HG03354 (cell line): Measurements from ENCODE around the gene MYO3B.

Source experiments
- ATAC-seq: cut with Tn5 transposase; IDR thresholded peaks from one replicate; pipeline ENCODE4 v1.9.1; 2021; ENCODE audit warnings: mild to moderate bottlenecking; ENCODE audit not compliant: unreplicated experiment, poor library complexity, severe bottlenecking

The MYO3B gene, protein sequence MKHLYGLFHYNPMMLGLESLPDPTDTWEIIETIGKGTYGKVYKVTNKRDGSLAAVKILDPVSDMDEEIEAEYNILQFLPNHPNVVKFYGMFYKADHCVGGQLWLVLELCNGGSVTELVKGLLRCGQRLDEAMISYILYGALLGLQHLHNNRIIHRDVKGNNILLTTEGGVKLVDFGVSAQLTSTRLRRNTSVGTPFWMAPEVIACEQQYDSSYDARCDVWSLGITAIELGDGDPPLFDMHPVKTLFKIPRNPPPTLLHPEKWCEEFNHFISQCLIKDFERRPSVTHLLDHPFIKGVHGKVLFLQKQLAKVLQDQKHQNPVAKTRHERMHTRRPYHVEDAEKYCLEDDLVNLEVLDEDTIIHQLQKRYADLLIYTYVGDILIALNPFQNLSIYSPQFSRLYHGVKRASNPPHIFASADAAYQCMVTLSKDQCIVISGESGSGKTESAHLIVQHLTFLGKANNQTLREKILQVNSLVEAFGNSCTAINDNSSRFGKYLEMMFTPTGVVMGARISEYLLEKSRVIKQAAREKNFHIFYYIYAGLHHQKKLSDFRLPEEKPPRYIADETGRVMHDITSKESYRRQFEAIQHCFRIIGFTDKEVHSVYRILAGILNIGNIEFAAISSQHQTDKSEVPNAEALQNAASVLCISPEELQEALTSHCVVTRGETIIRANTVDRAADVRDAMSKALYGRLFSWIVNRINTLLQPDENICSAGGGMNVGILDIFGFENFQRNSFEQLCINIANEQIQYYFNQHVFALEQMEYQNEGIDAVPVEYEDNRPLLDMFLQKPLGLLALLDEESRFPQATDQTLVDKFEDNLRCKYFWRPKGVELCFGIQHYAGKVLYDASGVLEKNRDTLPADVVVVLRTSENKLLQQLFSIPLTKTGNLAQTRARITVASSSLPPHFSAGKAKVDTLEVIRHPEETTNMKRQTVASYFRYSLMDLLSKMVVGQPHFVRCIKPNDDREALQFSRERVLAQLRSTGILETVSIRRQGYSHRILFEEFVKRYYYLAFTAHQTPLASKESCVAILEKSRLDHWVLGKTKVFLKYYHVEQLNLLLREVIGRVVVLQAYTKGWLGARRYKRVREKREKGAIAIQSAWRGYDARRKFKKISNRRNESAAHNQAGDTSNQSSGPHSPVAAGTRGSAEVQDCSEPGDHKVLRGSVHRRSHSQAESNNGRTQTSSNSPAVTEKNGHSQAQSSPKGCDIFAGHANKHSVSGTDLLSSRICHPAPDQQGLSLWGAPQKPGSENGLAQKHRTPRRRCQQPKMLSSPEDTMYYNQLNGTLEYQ (N-terminal part only)

DNA sequence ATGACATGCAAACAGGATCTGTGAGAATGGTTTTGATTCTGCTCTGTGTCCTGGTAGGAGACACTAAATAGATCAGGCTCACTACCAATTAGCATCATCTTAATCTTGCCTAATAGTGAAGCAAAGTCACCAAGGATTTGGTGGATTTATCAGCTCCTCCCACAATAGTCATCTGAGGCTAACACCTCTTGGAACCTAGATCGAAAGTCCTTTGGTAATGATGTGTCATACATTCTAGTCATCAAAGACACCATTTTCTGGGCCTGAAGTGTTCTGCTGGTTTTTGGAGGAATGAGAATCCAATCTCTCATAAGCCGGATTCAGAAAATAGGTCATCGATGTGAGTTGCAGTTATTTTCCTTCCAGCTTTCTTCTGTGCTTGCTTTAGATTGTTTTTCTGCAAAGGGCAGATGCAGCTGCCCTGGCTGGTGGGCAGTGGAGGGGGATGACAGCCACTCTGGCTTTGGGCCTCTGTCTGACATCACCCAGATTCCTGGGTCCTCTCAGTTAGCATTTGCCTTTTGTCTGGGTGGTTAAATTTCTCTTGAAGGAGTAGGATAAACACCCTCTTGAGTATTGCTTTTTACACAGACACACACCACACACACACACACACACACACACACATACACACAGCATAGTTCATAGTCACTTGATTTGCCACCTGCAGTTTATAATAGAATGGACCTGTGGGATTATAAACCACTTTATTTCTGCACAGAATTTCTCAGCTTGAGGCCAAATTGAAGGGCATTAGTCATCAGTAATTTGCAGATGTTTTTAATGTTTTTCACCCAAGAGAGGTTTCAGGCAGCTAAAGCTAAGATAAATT is at the start of gene MYO3B:
TSS of gene MYO3B (plus strand) at position 198 of the 832 bp plus-strand sequence. CDS start at position 339, 141 bp downstream.
- peak; percentile 49 for ATAC-seq

DNA sequence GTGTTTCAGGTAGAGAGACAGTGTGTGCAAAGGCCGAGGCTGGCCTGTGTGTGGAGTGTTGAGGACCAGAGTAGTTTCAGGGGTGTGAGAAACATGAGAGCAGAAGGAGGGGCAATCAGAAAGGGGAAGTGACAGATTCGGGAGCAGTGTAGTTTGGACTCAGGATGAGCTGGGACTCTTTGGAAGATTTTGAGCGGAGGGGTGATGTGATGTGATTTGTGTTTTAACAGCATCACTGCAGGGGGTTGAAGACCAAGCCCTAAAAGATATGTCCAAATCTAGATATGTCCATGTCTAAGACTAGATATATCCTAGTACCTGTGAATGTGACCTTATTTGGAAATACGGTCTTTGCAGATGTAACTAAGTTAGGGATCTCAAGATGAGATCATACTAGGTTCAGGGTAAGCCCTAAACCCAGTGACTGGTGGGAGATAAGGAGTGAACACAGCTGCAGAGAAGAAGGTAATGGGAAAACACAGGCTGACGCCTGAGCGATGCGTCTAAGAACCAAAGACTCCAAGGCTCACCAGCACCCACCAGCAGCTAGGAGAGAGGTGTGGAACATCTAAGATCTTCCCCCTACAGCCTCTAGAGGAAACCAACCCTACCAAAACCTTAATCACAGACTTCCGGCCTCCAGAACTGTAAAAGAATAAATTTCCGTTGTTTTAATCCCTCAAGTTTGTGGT is 38.5 kb upstream of the MYO3B start:
- no peak for ATAC-seq

DNA sequence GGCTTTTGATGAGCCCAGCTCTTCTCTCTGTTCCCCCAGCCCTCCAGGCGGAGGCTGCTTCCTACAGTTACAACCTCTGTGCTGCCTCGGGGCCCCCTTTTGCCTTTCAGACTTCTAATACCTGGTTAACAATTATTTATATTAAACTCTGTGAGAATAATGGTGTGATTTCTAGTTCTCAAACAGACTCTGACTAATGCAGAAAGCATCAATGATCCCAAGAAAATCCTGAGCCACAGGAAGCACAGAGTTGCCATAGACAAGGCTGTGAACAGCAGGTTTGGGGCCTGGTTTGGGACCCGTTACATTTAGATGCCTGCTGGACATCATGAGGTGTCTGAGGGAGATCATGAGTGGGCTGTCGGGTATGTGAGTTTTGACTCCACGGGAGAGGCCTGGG is 37.4 kb upstream of the MYO3B start:
- no peak for ATAC-seq

DNA sequence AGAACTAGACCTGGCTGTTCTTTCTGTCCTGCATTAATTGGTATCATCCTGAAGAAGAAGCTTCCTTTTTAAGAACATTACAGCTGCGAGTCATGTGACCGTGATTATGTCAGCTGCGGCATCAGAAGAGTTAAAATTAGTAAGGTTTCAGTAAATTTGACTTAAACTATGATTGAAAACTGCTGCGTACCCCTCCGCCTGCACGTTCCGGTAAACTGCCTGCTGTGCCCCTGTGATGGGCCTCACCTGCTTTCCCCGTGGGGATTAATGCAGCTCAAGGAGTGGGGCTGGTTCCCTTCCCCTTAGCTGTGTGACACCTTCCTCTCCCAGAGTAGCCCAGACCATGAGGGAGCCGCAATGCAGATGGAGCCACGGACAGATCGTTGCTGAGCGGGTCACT is 36.1 kb upstream of the MYO3B start:
- ATAC-seq: no peak

DNA sequence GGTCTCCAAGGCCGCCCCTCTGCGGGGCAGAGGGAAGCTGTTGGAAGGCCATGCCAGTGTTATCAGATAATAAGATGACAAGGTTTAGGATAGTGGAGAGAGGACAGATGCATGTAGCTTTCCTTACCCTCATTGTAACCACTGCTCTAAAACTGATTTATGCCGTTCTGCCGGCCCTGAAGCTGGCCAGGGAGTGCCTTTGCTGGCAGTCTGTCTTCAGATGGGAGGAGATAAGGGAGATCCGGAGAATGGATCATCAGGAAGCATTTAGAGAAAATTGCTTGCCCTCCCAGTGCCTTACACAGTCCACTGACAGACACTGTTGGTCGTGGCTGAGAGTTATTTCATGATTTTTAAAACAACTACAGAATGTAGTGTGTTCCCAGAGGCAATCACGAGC is 35.4 kb upstream of the MYO3B start:
- no peak for ATAC-seq

DNA sequence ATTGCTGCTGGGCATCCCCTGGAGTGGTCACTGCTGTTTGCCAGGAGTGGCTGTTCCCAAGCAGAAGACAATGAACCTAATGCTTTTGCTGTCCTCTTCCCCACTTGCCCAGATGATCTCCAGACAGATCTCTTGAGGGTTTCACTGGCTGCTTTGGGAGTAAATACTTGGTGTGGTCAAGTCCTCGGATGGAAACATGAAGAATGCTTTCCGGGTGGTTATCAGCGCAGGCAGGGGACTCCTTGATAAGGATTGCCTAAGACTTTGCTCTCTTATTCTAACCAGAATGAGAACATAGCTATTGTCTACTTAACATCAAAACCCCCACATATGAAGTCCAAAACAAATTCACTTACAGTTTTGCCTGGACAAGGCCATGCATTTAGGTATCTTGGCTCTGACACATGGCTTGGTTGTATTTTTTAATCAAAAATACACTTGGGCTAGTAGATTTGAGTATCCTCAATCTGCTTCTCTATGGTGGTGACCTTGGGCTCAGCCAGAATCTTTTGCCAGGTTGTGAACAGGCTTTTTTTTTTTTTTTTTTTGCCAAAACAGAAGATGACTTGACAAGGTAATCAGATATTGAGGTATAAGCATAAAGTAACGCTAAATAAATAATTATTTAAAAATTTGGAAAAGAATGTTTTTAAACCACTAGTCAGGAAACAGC is 34.8 kb upstream of the MYO3B start:
- ATAC-seq: no peak

DNA sequence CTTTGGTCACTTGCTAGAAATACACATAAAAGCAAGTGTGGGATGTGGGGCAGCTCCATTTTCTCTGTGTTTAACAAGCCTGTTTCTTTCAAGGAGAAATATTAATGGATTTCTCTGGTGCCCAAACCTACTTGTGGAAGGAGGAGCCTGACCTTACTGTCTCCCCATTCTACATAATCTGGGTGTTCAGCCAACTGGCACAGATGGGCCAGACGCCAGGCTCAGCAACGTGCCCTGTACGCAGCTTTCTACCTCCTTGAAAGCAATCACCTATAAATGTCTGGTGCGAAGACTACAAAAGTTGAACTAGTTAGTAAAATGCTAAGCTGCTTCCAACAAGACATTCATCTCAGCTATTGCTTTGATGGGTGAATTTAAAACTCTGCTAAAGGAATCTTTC is 33.2 kb upstream of the MYO3B start:
- no peak for ATAC-seq

DNA sequence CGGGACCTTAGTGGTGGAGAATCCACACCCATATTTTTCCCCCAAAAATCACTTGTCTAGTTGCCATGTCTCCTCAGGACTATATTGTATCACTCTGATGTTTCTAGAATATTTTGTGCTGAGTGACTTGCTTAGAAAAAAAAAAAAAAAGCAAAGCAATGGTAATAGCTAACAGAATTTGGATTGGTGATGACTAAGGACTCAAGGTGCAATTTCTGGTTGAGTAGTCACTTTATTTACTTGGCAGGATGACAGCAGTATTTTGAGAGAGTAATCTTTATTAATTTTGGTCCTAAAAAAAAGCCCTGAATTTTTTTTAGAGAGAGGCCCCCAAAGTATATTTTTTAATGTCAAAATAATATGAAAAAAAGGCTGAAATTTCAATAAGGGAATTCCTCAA is 32.8 kb upstream of the MYO3B start:
- ATAC-seq: no peak

DNA sequence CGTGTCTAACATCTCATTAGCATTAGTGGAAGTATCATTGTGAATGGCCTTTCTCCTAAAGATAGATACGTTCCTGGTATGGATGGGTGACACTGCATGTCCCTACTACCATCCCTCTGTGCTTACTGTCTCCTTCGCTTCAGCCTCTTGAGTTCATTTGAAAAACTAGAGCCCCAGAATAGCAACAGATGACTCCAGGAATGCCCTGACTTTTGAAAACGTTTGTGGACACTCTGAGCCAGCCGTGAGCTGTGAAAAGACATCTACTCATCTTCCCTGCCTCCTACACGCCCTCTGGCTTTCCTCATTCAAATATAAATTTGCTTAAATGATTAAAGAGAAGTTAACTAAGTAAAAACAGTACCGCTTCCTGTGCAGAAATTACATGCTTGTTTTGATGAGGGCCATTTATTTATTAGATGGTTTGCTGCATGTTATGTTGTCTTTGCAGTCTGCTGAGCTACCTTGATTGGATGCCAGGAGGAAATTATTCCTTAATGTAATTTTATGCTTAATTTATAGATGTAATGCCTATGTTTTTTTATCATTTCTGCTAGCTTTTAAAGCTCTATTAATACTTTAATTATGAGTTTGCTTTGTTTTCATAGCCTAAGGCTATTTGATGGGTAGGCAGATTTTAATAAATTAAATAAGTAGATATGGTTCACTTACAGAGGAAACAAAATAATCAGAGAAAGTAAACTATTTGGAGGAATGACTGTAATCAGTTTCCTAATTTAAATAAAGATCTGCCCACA is 32.1 kb upstream of the MYO3B start:
- no peak for ATAC-seq

DNA sequence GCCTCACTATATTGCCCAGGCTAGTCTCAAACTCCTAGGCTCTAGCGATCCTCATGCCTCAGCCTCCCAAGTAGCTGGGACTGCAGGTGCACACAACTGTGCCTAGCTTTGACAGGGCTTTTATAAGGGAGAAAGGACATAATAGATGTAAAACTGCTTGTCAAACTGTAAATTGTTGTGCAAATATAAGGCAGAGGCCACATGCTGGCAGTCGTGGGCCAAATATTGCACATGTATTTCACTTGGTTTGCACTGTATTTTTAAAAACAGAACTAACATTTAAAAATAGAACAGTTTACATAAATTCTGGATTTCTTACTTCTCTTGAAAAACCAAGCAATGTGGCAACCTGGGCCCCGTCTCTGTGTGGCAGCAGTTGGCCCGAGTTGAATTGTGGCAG is 31.2 kb upstream of the MYO3B start:
- ATAC-seq: no peak

DNA sequence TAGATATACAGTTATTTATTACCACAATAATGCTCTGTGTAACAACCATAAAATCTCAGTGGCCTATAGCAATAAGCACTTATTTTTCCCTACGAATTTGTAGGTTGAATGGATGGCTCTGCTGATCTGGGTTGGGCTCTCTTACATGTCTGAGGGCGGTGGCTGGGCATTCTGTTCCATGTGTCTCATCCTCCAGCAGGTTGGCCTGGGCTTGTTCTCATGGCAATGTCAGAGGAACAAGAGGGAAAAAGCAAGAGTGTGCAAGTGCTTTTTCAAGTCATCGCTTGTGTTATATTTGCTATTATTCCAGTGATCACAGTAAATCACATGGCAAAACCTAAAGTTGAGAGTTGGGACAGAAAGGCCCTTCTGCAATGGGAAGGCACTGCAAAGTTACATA is 30.4 kb upstream of the MYO3B start:
- ATAC-seq: no peak

DNA sequence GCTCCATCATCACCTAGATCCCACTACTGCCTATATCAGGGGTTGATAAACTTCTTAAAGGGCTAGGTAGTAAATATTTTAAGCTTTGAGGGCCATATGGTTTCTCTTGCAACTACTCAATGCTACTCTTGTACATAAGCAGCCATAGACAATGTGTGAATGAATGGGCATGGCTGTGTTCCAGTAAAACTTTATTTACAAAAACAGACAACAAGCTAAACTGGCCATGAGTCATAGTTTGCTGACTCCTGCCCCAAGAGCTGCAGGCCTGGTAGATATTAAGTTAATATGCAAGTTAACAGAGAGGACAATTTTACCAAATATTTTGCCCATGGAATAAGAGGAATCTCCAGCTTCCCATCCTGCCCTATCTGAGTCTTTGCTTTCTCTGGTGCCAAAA is 29.8 kb upstream of the MYO3B start:
- ATAC-seq: no peak

DNA sequence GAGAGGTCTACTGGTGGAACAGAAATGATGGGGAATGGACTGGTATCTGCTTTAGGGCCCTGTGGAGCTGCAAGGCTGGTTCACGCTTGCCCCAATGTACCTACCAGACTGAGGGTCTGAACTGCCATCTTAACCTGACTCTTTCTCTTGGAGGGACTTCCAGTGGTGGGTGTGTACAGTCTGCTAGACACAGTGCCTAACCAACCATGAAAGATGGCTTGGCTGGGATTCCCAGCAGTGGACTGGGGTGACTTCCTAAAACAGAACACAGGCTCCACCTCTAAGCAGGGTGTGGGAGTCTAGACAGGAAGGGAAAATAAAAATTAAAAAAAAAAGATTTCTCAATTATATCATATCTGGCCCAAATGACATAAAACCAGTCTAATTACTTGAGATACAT is 25.5 kb upstream of the MYO3B start:
- no peak for ATAC-seq

DNA sequence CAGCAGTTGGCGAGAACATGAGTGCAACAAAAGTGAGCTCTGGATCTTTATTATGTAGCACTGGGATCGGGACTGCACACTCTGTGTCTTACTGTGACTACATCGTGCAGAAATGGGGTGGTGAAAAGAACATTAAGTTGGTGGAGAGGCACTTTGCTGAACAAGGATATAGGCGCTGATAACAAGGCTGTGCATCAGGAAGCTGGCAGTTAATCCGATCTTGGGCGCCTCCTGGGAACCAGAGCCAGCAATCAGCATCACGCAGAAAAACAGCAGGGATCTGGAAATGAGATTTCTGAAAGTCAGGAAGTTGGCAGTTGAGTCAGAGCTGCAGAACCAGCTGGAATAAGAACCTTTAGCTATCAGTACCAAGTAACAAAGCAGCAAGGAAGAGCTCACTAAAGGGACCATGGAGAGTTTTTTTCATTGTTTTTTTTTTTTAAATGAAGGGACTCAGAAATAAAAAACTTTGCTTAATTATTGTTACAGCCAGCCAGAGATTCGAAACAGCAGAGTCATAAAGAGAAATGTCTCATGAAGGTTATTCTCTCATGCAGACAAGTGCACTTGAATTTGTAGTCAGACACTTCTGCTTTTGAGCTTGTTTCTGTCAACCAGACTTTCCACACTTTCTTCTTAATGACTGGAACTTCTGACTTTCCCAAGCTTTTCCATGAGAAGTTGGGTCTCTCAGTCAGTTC is 22.8 kb upstream of the MYO3B start:
- peak; percentile 61 for ATAC-seq

DNA sequence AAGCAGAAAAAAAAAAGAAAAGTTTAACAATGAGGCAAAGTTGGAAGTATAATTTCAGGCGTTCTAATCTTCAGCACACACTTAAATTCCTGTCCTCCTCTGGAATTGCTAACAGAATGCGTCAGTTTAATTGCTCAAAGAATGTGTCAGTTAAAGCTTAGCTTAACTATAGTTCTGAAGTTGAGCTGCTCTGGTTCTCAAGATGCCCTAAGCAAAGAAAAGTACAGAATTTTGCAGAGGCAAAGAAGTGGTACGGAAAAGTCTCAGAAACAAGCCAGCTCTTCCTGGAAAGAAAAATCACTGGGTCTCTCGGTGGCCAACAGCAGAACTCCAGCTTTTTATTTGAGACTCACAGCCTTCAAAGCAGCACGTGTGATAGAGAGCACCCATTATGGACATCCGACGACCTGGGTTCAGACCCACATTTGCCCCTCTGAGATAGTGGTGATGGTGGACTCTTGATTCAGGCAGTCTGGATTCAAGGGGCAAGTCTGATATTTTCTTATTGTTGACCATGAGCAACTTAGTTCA is 22.2 kb upstream of the MYO3B start:
- no peak for ATAC-seq

DNA sequence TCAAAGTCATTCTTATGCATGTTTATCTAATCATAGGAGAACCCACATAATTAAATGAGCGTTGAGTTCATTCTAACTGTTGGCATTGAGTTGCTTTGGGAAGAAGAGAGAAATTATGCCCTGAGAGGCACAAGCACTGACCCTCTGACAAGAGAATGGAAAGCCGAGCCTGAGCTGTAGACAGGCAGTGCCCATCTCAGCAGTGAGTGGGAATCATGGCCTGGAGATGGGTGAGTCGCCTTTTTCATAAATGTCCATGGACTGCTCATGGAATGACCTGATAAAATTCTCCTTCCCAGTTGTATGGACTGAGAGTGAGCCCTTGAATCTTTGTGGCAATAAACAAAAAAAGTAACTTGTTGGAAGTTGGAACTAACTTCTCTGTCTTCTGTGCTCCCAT is 21.4 kb upstream of the MYO3B start:
- ATAC-seq: no peak
